ENCODE data around the gene SRSF10.

The SRSF10 gene

GRCh38 chr1:23930270-23930669, 49.9 kb downstream of the SRSF10 start:
- H3K27ac ChIP-seq (ENCODE audit: low read depth, low read length): no peak overlapping the region

DNA sequence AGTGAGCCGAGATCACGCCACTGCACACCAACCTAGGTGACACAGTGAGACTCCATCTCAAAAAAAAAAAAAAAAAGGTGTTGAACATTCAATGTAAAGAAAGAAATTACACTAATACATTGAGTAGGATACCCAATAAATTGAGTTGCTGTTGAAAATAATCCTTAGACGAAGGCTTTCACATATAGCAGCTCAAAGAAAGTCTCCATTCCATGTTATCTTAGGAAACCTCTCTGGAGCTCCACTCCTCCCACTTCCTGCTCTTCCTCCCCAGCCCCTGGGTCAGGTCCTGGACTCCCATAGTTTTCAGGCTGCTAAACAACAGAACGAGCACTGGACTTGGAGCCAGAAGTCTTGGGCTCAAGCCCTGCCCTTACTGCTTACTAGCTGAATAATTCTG, 51.3 kb downstream of the SRSF10 start:
- no peaks in the 10 kb centered on the region for H3K27me3 ChIP-seq (ENCODE audit: control insufficient read depth, insufficient read depth, low read length)
- no peak overlapping the region for H3K4me3 ChIP-seq (ENCODE audit: low read length)
- H3K27ac ChIP-seq (ENCODE audit: low read depth, low read length): no peak overlapping the region
- H3K36me3 ChIP-seq (ENCODE audit: control insufficient read depth, insufficient read depth, low read length): no peaks in the 10 kb centered on the region
- no peak overlapping the region for H3K9ac ChIP-seq (ENCODE audit: low read length)
- H3K4me1 ChIP-seq (ENCODE audit: control insufficient read depth, insufficient read depth, low read length): peaks cover 5% of the 10 kb centered on the region

More at GRCh38 chr1:23930270-23930669, 49.9 kb downstream of the SRSF10 start:
- no peaks in the 10 kb centered on the region for H3K27me3 ChIP-seq (ENCODE audit: control insufficient read depth, insufficient read depth, low read length)
- H3K4me3 ChIP-seq (ENCODE audit: low read length): no peak overlapping the region
- peaks cover 5% of the 10 kb centered on the region for H3K4me1 ChIP-seq (ENCODE audit: control insufficient read depth, insufficient read depth, low read length)
- no peaks in the 10 kb centered on the region for H3K36me3 ChIP-seq (ENCODE audit: control insufficient read depth, insufficient read depth, low read length)
- H3K9ac ChIP-seq (ENCODE audit: low read length): no peak overlapping the region

DNA sequence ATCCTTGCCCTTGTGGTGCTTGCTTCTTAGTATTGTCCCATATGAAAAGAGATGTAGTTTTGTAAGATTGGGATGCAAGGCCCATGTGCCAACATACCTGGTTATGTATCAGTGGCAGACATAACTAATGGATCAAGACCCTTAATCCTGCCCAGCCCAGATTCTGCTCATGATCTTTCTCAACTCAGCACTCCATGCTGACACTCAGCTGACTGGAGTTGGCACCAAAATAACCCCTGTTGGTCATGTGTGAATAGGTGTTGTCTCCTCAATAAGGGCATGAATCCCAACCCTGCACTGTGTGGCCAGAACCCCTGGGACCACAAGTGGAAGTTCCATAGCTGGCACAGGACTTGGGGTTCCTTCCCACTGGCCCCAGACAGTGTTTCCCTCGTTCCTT, 53.0 kb downstream of the SRSF10 start:
- Histone ChIP-seq H3K36me3 (ENCODE audit: control insufficient read depth, insufficient read depth, low read length) (no peaks in the 10 kb centered on the region), H3K27ac (ENCODE audit: low read depth, low read length) (no peak overlapping the region), H3K4me3 (ENCODE audit: low read length) (no peak overlapping the region), H3K4me1 (ENCODE audit: control insufficient read depth, insufficient read depth, low read length) (peaks cover 5% of the 10 kb centered on the region), H3K9ac (ENCODE audit: low read length) (no peak overlapping the region), H3K27me3 (ENCODE audit: control insufficient read depth, insufficient read depth, low read length) (no peaks in the 10 kb centered on the region)

DNA sequence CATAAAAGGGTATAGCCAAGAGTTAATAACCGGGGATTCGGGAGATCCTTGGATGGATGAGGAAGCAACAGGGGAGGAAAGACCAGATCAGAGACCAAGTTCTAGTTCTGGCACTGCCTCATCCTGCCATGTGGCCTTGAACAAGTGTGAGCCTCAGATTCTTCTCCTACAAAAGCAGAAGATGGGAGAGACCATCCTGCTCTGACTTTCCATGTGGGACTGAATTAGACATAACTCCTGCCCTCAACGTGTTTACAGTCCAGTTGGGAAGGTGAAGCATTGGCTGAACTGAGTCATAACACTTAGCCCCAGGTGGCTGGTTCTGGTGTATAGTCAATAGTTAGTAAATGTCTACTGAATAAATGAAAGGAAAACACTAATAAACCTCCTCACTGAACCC, 54.8 kb downstream of the SRSF10 start:
- Histone ChIP-seq H3K4me1 (ENCODE audit: control insufficient read depth, insufficient read depth, low read length) (peaks cover 4% of the 10 kb centered on the region), H3K27me3 (ENCODE audit: control insufficient read depth, insufficient read depth, low read length) (no peaks in the 10 kb centered on the region), H3K9ac (ENCODE audit: low read length) (no peak overlapping the region), H3K36me3 (ENCODE audit: control insufficient read depth, insufficient read depth, low read length) (no peaks in the 10 kb centered on the region), H3K4me3 (ENCODE audit: low read length) (no peak overlapping the region), H3K27ac (ENCODE audit: low read depth, low read length) (no peak overlapping the region)

- Histone ChIP-seq H3K27me3 (ENCODE audit: control insufficient read depth, insufficient read depth, low read length) (no peaks in the 10 kb centered on the region), H3K36me3 (ENCODE audit: control insufficient read depth, insufficient read depth, low read length) (no peaks in the 10 kb centered on the region), H3K4me3 (ENCODE audit: low read length) (no peak overlapping the region), H3K27ac (ENCODE audit: low read depth, low read length) (no peak overlapping the region), H3K9ac (ENCODE audit: low read length) (no peak overlapping the region), H3K4me1 (ENCODE audit: control insufficient read depth, insufficient read depth, low read length) (peaks cover 7% of the 10 kb centered on the region)
Observed at GRCh38 chr1:23924601-23925000, 55.5 kb downstream of the SRSF10 start.

GRCh38 chr1:23923592-23924499, 56.3 kb downstream of the SRSF10 start:
- H3K27me3 ChIP-seq (ENCODE audit: control insufficient read depth, insufficient read depth, low read length): no peaks in the 10 kb centered on the region
- H3K4me3 ChIP-seq (ENCODE audit: low read length): no peak overlapping the region
- no peak overlapping the region for H3K9ac ChIP-seq (ENCODE audit: low read length)
- H3K4me1 ChIP-seq (ENCODE audit: control insufficient read depth, insufficient read depth, low read length): peaks cover 7% of the 10 kb centered on the region
- no peaks in the 10 kb centered on the region for H3K36me3 ChIP-seq (ENCODE audit: control insufficient read depth, insufficient read depth, low read length)
- no peak overlapping the region for H3K27ac ChIP-seq (ENCODE audit: low read depth, low read length)

GRCh38 chr1:23922321-23922943, 57.7 kb downstream of the SRSF10 start:
- Histone ChIP-seq H3K4me1 (ENCODE audit: control insufficient read depth, insufficient read depth, low read length) (peaks cover 7% of the 10 kb centered on the region), H3K36me3 (ENCODE audit: control insufficient read depth, insufficient read depth, low read length) (no peaks in the 10 kb centered on the region), H3K27ac (ENCODE audit: low read depth, low read length) (no peak overlapping the region), H3K9ac (ENCODE audit: low read length) (no peak overlapping the region), H3K27me3 (ENCODE audit: control insufficient read depth, insufficient read depth, low read length) (no peaks in the 10 kb centered on the region), H3K4me3 (ENCODE audit: low read length) (no peak overlapping the region)

DNA sequence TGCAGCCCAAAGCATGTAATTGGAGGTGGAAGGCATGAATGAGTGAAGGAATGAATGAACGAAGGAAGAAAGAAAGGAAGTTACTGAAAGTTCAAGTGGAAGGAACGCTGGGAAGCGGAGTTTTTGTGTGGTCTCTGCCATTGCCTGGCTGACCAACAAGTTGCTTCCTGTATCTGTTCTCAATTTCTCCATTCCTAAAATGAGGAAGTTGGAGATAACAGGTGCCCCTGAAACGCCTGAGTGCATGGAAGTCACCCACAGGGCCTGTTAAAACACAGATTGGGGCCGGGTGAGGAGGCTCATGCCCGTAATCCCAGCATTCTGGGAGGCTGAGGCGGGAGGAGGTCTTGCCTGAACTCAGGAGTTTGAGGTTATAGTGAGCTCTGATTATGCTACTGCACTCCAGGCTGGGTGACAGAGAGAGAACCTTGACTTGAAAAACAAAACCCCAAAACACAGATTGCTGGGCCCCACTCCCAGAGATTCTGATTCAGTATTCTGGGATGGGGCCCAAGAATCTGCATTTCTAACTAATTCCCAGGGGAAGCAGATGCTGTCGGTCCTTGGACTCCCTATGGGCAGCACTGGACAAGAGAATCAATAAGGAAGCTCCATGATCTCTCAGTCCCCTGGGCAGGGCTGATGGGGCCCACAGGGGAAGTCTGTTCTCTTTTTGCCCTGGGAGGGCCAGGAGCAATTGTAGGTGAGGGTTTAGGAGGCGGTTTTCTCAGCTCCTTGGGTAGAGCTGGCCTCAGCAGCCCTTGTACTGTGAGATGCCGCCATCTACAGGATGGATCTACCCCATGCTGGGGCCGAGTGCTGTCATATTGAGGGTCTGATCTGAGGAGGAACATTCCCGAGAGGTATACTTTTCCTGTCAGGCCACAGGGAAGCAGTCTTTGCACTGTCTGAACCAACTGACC, 63.7 kb downstream of the SRSF10 start:
- H3K36me3 ChIP-seq (ENCODE audit: control insufficient read depth, insufficient read depth, low read length): no peaks in the 10 kb centered on the region
- H3K27ac ChIP-seq (ENCODE audit: low read depth, low read length): no peak overlapping the region
- H3K9ac ChIP-seq (ENCODE audit: low read length): no peak overlapping the region
- H3K27me3 ChIP-seq (ENCODE audit: control insufficient read depth, insufficient read depth, low read length): no peaks in the 10 kb centered on the region
- peaks cover 7% of the 10 kb centered on the region for H3K4me1 ChIP-seq (ENCODE audit: control insufficient read depth, insufficient read depth, low read length)
- no peak overlapping the region for H3K4me3 ChIP-seq (ENCODE audit: low read length)

- Histone ChIP-seq H3K9ac (ENCODE audit: low read length) (no peak overlapping the region), H3K27ac (ENCODE audit: low read depth, low read length) (no peak overlapping the region), H3K4me1 (ENCODE audit: control insufficient read depth, insufficient read depth, low read length) (peaks cover 5% of the 10 kb centered on the region)
Observed at GRCh38 chr1:23915466-23915865, 64.7 kb downstream of the SRSF10 start.

GRCh38 chr1:23914921-23915320, 65.2 kb downstream of the SRSF10 start:
- no peak overlapping the region for H3K27ac ChIP-seq (ENCODE audit: low read depth, low read length)
- H3K9ac ChIP-seq (ENCODE audit: low read length): no peak overlapping the region
- no peaks in the 10 kb centered on the region for H3K27me3 ChIP-seq (ENCODE audit: control insufficient read depth, insufficient read depth, low read length)
- H3K4me1 ChIP-seq (ENCODE audit: control insufficient read depth, insufficient read depth, low read length): no peaks in the 10 kb centered on the region
- no peaks in the 10 kb centered on the region for H3K36me3 ChIP-seq (ENCODE audit: control insufficient read depth, insufficient read depth, low read length)
- no peak overlapping the region for H3K4me3 ChIP-seq (ENCODE audit: low read length)

More at GRCh38 chr1:23915466-23915865, 64.7 kb downstream of the SRSF10 start:
- Histone ChIP-seq H3K4me3 (ENCODE audit: low read length) (no peak overlapping the region), H3K27me3 (ENCODE audit: control insufficient read depth, insufficient read depth, low read length) (no peaks in the 10 kb centered on the region), H3K36me3 (ENCODE audit: control insufficient read depth, insufficient read depth, low read length) (no peaks in the 10 kb centered on the region)
